GM12878 (cell line): ENCODE results near the gene PDE8B.

ENCODE experiments used
- CHD1 ChIP-seq: IDR thresholded peaks from 2 replicates; pipeline ENCODE4 v1.6.1; 2012; ENCODE audit warnings: low read depth, low read length, improper control_type of control experiment
- CREB1 ChIP-seq: IDR thresholded peaks from 2 replicates; pipeline ENCODE4 v1.6.1; 2012; ENCODE audit warnings: low read depth, mild to moderate bottlenecking, inconsistent platforms
- KDM1A ChIP-seq: fragments of 200-600 bp; sonication (generic); IDR thresholded peaks from 2 replicates; pipeline ENCODE4 v1.6.1; 2016; ENCODE audit warnings: borderline replicate concordance
- POLR2A ChIP-seq: IDR thresholded peaks from 2 replicates; pipeline ENCODE4 v1.6.1; 2011; ENCODE audit warnings: low read depth, mild to moderate bottlenecking, low read length
- POLR2AphosphoS2 ChIP-seq: IDR thresholded peaks from 2 replicates; pipeline ENCODE4 v1.6.1; 2011; ENCODE audit warnings: low read depth, mild to moderate bottlenecking, low read length, improper control_type of control experiment, moderate library complexity
- SMC3 ChIP-seq: IDR thresholded peaks from 2 replicates; pipeline ENCODE4 v1.6.1; 2011; ENCODE audit warnings: low read length, improper control_type of control experiment, borderline replicate concordance
- ZNF274 ChIP-seq: IDR thresholded peaks from one replicate; pipeline ENCODE4 v1.8.0; 2011; ENCODE audit not compliant: insufficient read length, insufficient read depth

- TF ChIP-seq CHD1 (no peak), SMC3 (no peak), POLR2A (no peak), ZNF274 (no peak), POLR2AphosphoS2 (no peak), CREB1 (no peak), KDM1A (no peak)
Measured at GRCh38 chr5:77396017-77396416, 185.5 kb downstream of the PDE8B start.
